GM12878 (cell line): ENCODE results near the gene CCDC197. TPM values are rescaled to one million over a fixed set of nuclear protein-coding genes. Genes with fewer than 3 reads are reported as not detected.
A peak's percentile ranks its signal among the peaks of the same experiment; 100 is the strongest.

Source experiments
- ATAC-seq: fragments of 200-7000 bp; cut with Tn5 transposase; 3 replicates; pipeline ENCODE4 v1.9.1; 2020; ENCODE audit warnings: mild to moderate bottlenecking, moderate library complexity
- BruUV-seq: library from RNA; stranded (reverse); fragments of 400-500 nt; replicated peaks from 2 replicates; lab custom pipeline; 2021; lab: Mats Ljungman, UMichigan
- CTCF ChIA-PET: fragments of 300-600 bp; sonication (Branson Sonifier 250); formaldehyde crosslinking; extraction: SDS; loops from one replicate; lab custom pipeline; 2021; ENCODE audit warnings: inconsistent platforms; lab: Yijun Ruan, JAX
- POLR2A ChIA-PET: fragments of 350-600 bp; formaldehyde crosslinking; extraction: SDS; loops from one replicate; lab custom pipeline; 2021; ENCODE audit warnings: inconsistent platforms; lab: Charles Lee
- RAD21 ChIA-PET: fragments of 300-600 bp; sonication (Branson Sonifier 250); formaldehyde crosslinking; loops from one replicate; lab custom pipeline; 2023; ENCODE audit warnings: antibody characterized with exemption; ENCODE audit not compliant: unreplicated experiment; lab: Charles Lee
- SMC1A ChIA-PET: fragments of 300-600 bp; sonication (Branson Sonifier 250); formaldehyde crosslinking; loops from one replicate; lab custom pipeline; 2023; ENCODE audit not compliant: unreplicated experiment, uncharacterized antibody; lab: Charles Lee
- DNase-seq: peaks from one replicate; pipeline ENCODE4 v3.0.0-alpha.2; 2011; ENCODE audit warnings: low read depth, low spot score
- FAIRE-seq: peaks from 3 replicates; lab custom pipeline; 2011; peaks lifted over from hg19 to GRCh38; lab: Jason Lieb, UNC
- H2AFZ ChIP-seq: 2 replicates; pipeline ENCODE4 v1.6.0; 2011; ENCODE audit warnings: low read depth, low read length, control low read depth; ENCODE audit not compliant: control insufficient read depth
- H3K27ac ChIP-seq: 2 replicates; pipeline ENCODE4 v1.5.1; 2011; ENCODE audit warnings: control low read depth; ENCODE audit not compliant: control insufficient read depth, insufficient read depth
- H3K27me3 ChIP-seq, 2 experiments: replicated peaks in 1 of 2; 2 replicates each; pipeline versions ENCODE4 v1.6.0 to v1.6.1; 2011; ENCODE audit warnings: low read length in 1 of 2; ENCODE audit not compliant: control insufficient read depth in 2 of 2, insufficient read depth in 2 of 2
- H3K36me3 ChIP-seq, 2 experiments: 2 replicates each; pipeline ENCODE4 v1.5.1; 2011; ENCODE audit warnings: low read length in 1 of 2; ENCODE audit not compliant: control insufficient read depth in 2 of 2, insufficient read depth in 2 of 2
- H3K4me1 ChIP-seq: 2 replicates; pipeline ENCODE4 v1.6.1; 2011; ENCODE audit warnings: mild to moderate bottlenecking, low read length, moderate library complexity, mixed read lengths; ENCODE audit not compliant: control insufficient read depth, insufficient read depth
- H3K4me2 ChIP-seq: 2 replicates; pipeline ENCODE4 v1.6.0; 2011; ENCODE audit warnings: control low read depth; ENCODE audit not compliant: control insufficient read depth, insufficient read depth
- H3K4me3 ChIP-seq: fragments of 200-600 bp; sonication (generic); 2 replicates; pipeline ENCODE4 v1.5.1; 2016
- H3K79me2 ChIP-seq: 2 replicates; pipeline ENCODE4 v1.6.0; 2011; ENCODE audit warnings: low read length; ENCODE audit not compliant: control insufficient read depth, insufficient read depth
- H3K9ac ChIP-seq: 2 replicates; pipeline ENCODE4 v1.8.0; 2011; ENCODE audit warnings: low read length, control low read depth, mixed read lengths; ENCODE audit not compliant: control insufficient read depth, insufficient read depth
- H3K9me3 ChIP-seq: replicated peaks from 3 replicates; pipeline ENCODE4 v1.5.1; 2011; ENCODE audit warnings: mild to moderate bottlenecking, low read length; ENCODE audit not compliant: control insufficient read depth, insufficient read depth
- H4K20me1 ChIP-seq: 2 replicates; pipeline ENCODE4 v1.6.0; 2011; ENCODE audit not compliant: control insufficient read depth, insufficient read depth
- CHD2 ChIP-seq: IDR thresholded peaks from 2 replicates; pipeline ENCODE4 v1.6.1; 2011; ENCODE audit warnings: low read depth, low read length, improper control_type of control experiment, borderline replicate concordance
- EP300 ChIP-seq, 2 experiments: fragments of 150-350 bp in 1 of 2; IDR thresholded peaks; 2 replicates each; pipeline ENCODE4 v1.6.1; 2011 to 2012; ENCODE audit warnings: low read depth in 2 of 2, low read length in 2 of 2, borderline replicate concordance in 1 of 2, improper control_type of control experiment in 1 of 2, inconsistent platforms in 1 of 2; ENCODE audit not compliant: control insufficient read depth in 1 of 2
- MLLT1 ChIP-seq: fragments of 450-650 bp; IDR thresholded peaks from 2 replicates; pipeline ENCODE4 v1.6.1; 2016; ENCODE audit warnings: mild to moderate bottlenecking
- NRF1 ChIP-seq: conservative IDR thresholded peaks from 2 replicates; pipeline ENCODE4 v1.6.1; 2011; ENCODE audit warnings: mild to moderate bottlenecking, low read depth, low read length, improper control_type of control experiment
- POU2F2 ChIP-seq: IDR thresholded peaks from 3 replicates; pipeline ENCODE4 v1.6.1; 2011; ENCODE audit warnings: low read depth, mild to moderate bottlenecking, low read length, borderline replicate concordance
- SMC3 ChIP-seq: IDR thresholded peaks from 2 replicates; pipeline ENCODE4 v1.6.1; 2011; ENCODE audit warnings: low read length, improper control_type of control experiment, borderline replicate concordance
- SP1 ChIP-seq: IDR thresholded peaks from one replicate; pipeline ENCODE4 v1.6.1; 2011; ENCODE audit warnings: low read depth, low read length
- WRNIP1 ChIP-seq: IDR thresholded peaks from 2 replicates; pipeline ENCODE4 v1.6.1; 2011; ENCODE audit warnings: low read depth, low read length, improper control_type of control experiment, borderline replicate concordance
- ZBTB40 ChIP-seq: fragments of 450-650 bp; IDR thresholded peaks from 2 replicates; pipeline ENCODE4 v1.6.1; 2016; ENCODE audit warnings: mild to moderate bottlenecking, moderate library complexity, borderline replicate concordance
- WGBS: methylation state at CpG from one replicate; pipeline ENCODE4 v1.1.6; 2016; ENCODE audit warnings: low lambda C conversion rate; ENCODE audit not compliant: insufficient replicate concordance, insufficient coverage; ENCODE audit errors: missing lambda C conversion rate; 5-methylcytosine and 5-hydroxymethylcytosine counted together
- in situ Hi-C: fragments of 300-500 bp; cut with MboI; formaldehyde crosslinking; loops from 9 replicates; pipeline ENCODE4 v1.14.3; 2018; ENCODE audit warnings: mixed read lengths
- intact Hi-C: fragments of 100-400 bp; cut with micrococcal nuclease; formaldehyde crosslinking; loops from one replicate; pipeline ENCODE4 v1.14.2; 2022; ENCODE audit not compliant: unreplicated experiment
- polyA plus RNA-seq, 11 experiments: library from polyadenylated mRNA; depleted of rRNA in 4 of 11; unstranded in 6 of 11; stranded (reverse) in 5 of 11; fragments of >200 nt; fragmentation: Nextera tagmentation in 4 of 11; fragmentation: Illumina TruSeq in 1 of 11; extraction: Ambion mirVana in 4 of 11; extraction: Trizol in 1 of 11; gene quantifications; 1 replicate in 1 of 11; 2 replicates in 10 of 11; pipeline versions ENCODE4 v1.2.1 to v1.2.3, GENCODE V29; 2011 to 2016; ENCODE audit warnings: inconsistent platforms in 2 of 11, missing spikeins in 2 of 11, low read depth in 1 of 11
- total RNA-seq, 4 experiments: library from RNA; depleted of rRNA in 3 of 4; stranded (reverse); fragments of >200 nt in 3 of 4; fragmentation: Illumina TruSeq in 1 of 4; extraction: Trizol in 1 of 4; gene quantifications; 2 replicates each; pipeline versions ENCODE4 v1.2.1 to v1.2.3, GENCODE V29; 2013 to 2021
- TF ChIP-seq, protein P1 (sequence below): fragments of 450-650 bp; formaldehyde crosslinking; IDR thresholded peaks from 2 replicates; pipeline ENCODE4 v1.4.0; 2022; ENCODE audit warnings: mild to moderate bottlenecking, moderate library complexity
- TF ChIP-seq, protein P2 (sequence below): IDR thresholded peaks from 2 replicates; pipeline ENCODE4 v1.6.1; 2011; ENCODE audit warnings: borderline replicate concordance, low read depth, mild to moderate bottlenecking, moderate library complexity, low read length; ENCODE audit not compliant: insufficient read depth, poor library complexity, severe bottlenecking

CCDC197 gene
- total and polyA plus RNA-seq, 10 of the 15 experiments (the other 5 are each of a cell fraction or from before 2014, with no cell fraction given), result 0.12 TPM; not detected in 9

DNA sequence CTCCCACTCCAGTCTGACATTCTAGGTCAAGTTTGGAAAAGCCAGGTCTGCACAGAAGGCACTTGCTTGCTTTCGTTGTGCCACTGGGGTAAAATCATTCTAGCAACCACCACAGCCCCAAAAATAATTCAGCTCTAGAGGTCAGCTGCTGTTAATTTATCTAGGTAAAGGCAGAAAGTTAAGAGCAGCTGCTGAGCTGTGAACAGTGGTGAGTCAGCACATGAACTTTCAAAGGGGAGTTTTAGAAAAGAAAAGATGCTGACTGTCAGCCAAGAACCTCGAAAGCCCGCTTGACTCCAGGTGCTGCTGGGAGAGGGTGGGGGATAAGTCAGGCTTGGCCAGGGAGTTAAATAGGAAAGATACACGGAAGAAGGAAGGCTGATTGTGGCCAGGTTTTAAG, 12.7 kb downstream of the CCDC197 start:
- FAIRE-seq (peak; percentile 7), DNase-seq (peak; percentile 25), ATAC-seq (peak; percentile 86)
- Histone ChIP-seq H3K9ac (no peak overlapping the region; the same call in 1 of the 2 replicates), H3K27me3 (no peaks in the 10 kb centered on the region), H3K36me3 (no peaks in the 10 kb centered on the region), H3K27ac (peak overlapping the region; percentile 20; the same call in 1 of the 2 replicates), H3K4me1 (peaks cover 36% of the 10 kb centered on the region), H3K4me2 (peak overlapping the region; percentile 61), H3K9me3 (no peaks in the 10 kb centered on the region), H4K20me1 (no peaks in the 10 kb centered on the region), H3K4me3 (no peak overlapping the region; the same call in 1 of the 2 replicates), H2AFZ (no peak overlapping the region; the same call in 1 of the 2 replicates), H3K79me2 (no peaks in the 10 kb centered on the region)
- ChIA-PET POLR2A (interaction anchor here (0.7 to 1.3 kb wide), 4 partner anchors 9 to 49 kb away, joined by 3 to 5 read pairs (median 3); no protein-coding TSS in a partner anchor), CTCF (interaction anchor here (0.6 to 8.1 kb wide), 10 partner anchors 10 to 127 kb away, joined by 3 to 56 read pairs (median 4); partner anchors contain the start of genes CCDC197 and OTUB2), RAD21 (interaction anchor here (0.9 to 2.7 kb wide), 11 partner anchors 9 to 133 kb away, joined by 3 to 15 read pairs (median 3); partner anchors contain the start of gene CCDC197), SMC1A (interaction anchor here (0.6 to 3.3 kb wide), 18 partner anchors 9 to 127 kb away, joined by 3 to 19 read pairs (median 4); partner anchors contain the start of gene CCDC197)
- in situ Hi-C loops, result loop anchor here (10.0 kb wide), 1 partner anchor 355 kb away; no protein-coding TSS in a partner anchor
- WGBS, result 23% methylated on average over 4 of the region's 4 CpGs
- intact Hi-C loops, result no loop called here
- BruUV-seq, result no TSS peak
- TF ChIP-seq ZBTB40 (no peak), POU2F2 (no peak), SMC3 (no peak), EP300 (IDR thresholded peaks at IDR 0.05; ENCODE audit: borderline replicate concordance in 1 of 2, control insufficient read depth in 1 of 2, low read depth in 2 of 2, low read length in 2 of 2) (peak; percentile 10 to 57; a peak in 1 of 4 replicates), MLLT1 (0 out of 2 replicates have a peak, but pooled peaks have one; percentile 21), SP1 (no peak), NRF1 (no peak), CHD2 (peak; percentile 36; the same call in 1 of the 2 replicates), WRNIP1 (no peak)
- TF ChIP-seq, protein P1, sequence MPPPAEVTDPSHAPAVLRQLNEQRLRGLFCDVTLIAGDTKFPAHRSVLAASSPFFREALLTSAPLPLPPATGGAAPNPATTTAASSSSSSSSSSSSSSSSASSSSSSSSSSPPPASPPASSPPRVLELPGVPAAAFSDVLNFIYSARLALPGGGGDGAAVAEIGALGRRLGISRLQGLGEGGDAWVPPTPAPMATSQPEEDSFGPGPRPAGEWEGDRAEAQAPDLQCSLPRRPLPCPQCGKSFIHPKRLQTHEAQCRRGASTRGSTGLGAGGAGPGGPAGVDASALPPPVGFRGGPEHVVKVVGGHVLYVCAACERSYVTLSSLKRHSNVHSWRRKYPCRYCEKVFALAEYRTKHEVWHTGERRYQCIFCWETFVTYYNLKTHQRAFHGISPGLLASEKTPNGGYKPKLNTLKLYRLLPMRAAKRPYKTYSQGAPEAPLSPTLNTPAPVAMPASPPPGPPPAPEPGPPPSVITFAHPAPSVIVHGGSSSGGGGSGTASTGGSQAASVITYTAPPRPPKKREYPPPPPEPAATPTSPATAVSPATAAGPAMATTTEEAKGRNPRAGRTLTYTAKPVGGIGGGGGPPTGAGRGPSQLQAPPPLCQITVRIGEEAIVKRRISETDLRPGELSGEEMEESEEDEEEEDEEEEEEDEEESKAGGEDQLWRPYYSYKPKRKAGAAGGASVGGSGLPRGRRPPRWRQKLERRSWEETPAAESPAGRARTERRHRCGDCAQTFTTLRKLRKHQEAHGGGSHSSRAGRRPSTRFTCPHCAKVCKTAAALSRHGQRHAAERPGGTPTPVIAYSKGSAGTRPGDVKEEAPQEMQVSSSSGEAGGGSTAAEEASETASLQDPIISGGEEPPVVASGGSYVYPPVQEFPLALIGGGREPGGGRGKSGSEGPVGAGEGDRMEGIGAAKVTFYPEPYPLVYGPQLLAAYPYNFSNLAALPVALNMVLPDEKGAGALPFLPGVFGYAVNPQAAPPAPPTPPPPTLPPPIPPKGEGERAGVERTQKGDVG (CRISPR knock-in tag), result no peak
- TF ChIP-seq, protein P2, sequence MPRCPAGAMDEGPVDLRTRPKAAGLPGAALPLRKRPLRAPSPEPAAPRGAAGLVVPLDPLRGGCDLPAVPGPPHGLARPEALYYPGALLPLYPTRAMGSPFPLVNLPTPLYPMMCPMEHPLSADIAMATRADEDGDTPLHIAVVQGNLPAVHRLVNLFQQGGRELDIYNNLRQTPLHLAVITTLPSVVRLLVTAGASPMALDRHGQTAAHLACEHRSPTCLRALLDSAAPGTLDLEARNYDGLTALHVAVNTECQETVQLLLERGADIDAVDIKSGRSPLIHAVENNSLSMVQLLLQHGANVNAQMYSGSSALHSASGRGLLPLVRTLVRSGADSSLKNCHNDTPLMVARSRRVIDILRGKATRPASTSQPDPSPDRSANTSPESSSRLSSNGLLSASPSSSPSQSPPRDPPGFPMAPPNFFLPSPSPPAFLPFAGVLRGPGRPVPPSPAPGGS, result no peak
